NCI-H187 treated with DMSO at 0.1 percent for 48 hours (cell line): ENCODE data around the gene SLC16A2.

ENCODE experiments used
- DNase-seq: peaks from one replicate; lab custom pipeline; 2025; lab: John Stamatoyannopoulos, UW

Gene SLC16A2

DNA sequence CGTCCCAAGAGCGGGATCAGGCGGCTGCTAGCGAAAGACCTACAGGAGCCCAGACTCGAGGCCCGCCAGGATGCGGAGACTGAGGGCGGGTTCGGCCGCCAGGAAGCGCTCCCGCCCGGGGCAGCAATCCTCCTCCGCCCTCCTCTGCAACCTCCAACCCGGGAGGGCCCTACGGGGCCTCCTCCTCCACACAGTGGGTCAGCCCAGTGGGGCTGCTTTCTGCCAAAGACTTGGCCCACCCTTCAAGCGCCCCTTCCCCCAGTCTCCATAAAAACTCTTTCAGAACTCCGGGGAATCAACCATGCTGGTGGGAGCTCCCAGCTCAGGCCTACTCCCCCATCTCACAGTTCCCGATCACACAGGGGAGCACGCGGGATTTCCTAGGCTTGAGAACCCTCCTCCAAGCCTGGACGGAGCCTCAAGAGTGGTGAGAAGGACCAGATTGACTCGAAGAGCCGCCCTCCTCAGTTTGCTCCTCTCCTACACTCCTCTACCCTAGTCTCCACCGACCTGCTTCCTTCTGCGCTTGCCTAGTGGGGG lies 115.6 kb downstream of the SLC16A2 start:
- DNase-seq, result no peak

DNA sequence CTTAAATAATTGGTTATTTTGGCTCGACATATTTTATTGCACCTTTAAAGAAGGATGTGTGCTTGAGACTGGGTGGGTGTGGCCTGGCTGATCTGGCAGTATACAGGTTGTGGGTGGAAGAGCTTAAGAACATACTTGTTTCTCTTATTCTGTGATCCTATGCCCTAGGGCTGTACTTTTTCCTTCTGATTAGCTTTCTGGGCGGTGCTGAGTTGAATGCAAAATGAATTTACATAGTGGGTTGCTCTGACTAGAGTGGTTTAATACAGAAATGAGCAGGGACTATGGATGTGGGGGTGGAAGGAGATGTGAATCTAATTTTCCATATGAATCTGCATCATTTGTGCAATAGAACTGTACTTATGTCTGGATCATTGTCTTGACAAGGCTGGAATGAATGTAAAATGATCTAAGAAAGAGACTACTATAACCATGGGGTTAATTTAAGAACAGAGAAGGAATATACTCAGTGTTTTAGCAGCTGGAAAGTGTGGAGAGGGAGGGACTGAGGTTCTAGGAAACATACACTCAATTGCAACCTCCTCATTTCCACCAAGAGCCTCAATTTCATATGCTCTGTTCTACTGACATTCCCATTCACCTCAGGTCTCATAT lies 119.4 kb downstream of the SLC16A2 start:
- DNase-seq, result no peak

DNA sequence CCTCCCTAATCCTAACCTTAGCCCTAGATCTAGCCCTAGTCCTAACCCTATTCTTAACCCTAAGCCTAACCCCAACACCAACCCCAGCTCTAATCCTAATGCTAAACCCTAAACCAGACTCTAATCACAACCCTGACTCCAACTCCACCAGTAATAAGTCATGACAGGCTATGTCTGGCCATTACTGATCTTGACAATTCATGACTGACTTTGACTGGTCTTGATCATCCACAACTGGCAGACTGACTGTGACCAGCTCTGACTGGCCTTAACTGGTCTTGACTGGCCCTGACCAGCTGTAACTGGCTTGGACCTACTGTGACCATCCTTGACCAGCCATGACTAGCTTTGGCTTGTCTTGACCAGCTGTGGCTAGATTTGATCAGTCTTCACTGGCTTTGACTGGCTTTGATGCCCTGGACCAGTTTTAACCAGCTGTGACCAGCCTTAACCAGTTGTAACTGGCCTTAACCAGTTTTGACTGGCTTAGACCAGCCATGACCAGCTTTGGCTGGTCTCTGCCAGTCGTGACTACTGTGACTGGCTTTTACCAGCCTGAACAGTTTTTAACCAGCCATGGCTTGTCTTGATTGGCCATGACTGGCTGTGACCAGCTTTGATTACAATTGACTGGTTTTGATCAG lies 124.7 kb downstream of the SLC16A2 start:
- DNase-seq, result no peak

DNA sequence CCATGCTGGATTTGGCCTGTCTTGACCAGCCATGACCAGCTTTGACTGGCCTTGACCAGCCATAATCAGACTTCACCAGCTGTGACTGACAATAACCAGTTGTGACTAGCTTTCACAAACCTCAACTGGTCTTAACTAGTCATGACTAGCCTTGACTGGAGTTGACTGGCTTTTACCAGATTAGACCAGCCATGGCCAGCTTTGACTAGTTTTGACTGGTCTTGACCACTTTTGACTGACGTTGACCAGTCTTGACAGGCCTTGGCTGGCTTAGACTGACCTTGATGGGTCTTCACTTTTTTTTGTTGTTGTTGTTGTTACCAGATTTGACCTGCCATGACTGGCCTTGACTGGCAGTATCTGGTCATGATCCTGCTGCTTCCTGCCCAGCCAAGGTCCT lies 125.7 kb downstream of the SLC16A2 start:
- DNase-seq, result no peak

DNA sequence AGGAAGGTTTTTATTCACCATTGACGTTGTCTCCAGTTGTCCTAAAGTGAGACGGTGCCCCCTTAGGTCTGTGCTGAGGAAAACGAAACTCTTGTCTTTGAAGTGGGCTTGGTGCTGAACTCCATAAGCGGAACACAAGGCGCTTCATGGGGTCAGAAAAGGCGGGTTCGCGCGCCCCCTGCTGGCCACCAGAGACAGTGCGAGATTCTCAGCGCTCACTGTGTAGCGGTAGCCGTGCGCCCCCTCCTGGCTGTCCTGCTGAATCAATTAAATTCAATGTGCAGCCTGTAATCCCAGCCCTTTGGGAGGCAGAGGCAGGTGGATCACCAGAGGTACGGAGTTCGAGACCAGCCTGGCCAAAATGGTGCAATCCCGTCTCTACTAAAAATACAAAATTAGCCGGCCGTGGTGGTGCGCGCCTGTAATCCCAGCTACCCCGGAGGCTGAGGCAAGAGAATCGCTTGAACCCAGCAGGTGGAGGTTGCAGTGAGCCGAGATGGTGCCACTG lies 129.1 kb downstream of the SLC16A2 start:
- DNase-seq, result peak; percentile 8

DNA sequence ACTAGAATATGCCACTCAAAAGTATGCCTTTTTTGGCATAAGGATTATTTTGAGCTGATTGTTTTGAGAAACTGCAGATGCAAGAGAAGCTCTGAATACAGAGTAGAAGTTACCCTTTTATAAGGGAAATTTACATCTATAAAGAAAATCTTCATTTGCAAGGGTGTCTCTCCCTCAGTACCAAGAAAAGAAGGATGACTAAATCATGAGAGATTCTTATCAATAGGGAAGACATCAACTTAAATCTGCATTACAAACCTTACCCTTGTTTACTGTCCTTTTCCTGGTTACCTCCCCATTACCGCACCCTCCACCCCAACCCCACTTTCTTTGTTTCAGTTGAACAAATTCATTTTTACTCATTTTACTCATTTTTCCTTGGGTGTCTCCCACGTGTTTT lies 130.6 kb downstream of the SLC16A2 start:
- no peak for DNase-seq

DNA sequence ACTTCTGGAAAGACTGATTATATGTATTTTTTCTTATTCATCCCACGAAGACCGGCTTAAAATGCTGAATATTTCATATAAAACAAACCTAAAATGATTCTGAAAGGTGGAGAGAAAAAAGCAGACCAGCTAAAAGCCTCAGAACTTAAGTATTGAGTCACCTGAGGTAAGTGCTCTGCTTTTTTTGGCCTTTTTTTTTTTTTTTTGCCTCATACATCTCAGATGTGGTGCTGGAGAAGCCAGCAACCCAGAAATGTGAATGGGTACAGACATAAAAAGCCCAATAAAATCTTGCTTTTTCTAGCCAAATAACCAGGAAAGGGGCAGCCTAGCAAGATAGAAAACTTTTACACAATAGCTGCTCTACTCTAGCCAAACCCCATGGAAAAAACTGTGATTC lies 136.1 kb downstream of the SLC16A2 start:
- DNase-seq, result no peak

DNA sequence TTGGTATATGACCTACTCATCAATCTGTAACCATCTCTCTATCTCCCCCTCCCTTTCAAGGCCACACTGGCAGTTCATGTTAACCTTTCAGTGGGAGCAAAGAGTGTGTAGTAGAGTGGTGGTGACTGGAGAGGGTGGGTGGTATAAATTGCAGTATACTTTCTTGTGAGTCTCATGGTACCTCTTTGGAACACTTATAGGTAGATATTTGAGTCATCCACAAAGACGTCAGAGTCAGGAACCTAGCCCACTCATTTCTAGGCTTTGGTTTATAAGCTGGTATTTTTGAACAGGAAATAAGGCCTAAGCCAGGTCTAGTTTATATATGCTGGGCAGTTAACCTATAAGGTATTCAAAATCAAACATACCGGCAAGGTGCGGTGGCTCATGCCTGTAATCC lies 156.8 kb downstream of the SLC16A2 start:
- DNase-seq, result no peak

DNA sequence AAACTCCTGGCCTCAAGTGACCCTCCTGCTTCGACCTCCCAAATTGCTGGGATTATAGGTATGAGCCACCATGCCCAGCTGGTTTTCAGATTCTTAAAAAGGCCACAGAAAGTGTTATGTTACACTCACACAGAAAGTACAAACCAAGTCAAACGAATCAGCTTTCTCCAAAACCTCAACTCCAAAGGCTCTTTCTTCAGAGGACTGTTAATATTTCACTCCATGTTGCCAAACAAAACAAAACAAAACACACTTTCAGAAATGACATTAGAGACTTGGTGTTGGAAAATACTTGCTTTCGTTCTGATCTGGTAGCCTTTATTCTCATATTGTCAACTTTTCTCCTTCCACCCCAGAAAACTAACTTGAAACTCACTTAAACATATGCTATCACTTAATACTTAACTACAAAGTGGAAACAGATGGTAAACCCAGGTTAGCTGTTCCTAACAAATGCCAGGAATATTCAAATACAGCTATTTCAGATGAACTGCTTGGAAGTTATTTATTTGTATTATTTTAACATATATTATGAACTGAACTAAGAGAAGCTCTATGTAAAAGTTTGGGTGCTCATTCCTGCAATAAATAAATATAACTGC lies 158.4 kb downstream of the SLC16A2 start:
- no peak for DNase-seq
